Mesenchymal stem cell (in vitro differentiated cells and primary cell): ENCODE measurements around the gene C19orf67.
A peak's percentile ranks its signal among the peaks of the same experiment; 100 is the strongest.
"Not testable (repeated sequence)": the region's sequence is repeated elsewhere in the genome, so short reads cannot be mapped to it uniquely, and the experiment has no call there.

Source experiments
- DNase-seq: peaks from one replicate; pipeline ENCODE4 v3.0.0-alpha.2; 2013
- H2AFZ ChIP-seq: one replicate; pipeline ENCODE4 v1.6.1; 2013; ENCODE audit warnings: low read depth, mild to moderate bottlenecking, control low read depth, inconsistent platforms, low read length, moderate library complexity
- H2AK5ac ChIP-seq: 2 replicates; pipeline ENCODE4 v1.6.1; 2013; ENCODE audit warnings: low read length, moderate library complexity, mild to moderate bottlenecking, inconsistent platforms; ENCODE audit not compliant: severe bottlenecking
- H2BK120ac ChIP-seq: one replicate; pipeline ENCODE4 v1.6.1; 2013; ENCODE audit warnings: low read depth, mild to moderate bottlenecking, inconsistent platforms, low read length, moderate library complexity
- H2BK12ac ChIP-seq, 2 experiments: one replicate each; pipeline ENCODE4 v1.6.1; 2013; ENCODE audit warnings: inconsistent platforms in 2 of 2, low read length in 2 of 2, mild to moderate bottlenecking in 2 of 2, moderate library complexity in 2 of 2, control low read depth in 1 of 2
- H2BK15ac ChIP-seq: one replicate; pipeline ENCODE4 v1.6.1; 2013; ENCODE audit warnings: mild to moderate bottlenecking, low read depth, inconsistent platforms; ENCODE audit not compliant: poor library complexity, severe bottlenecking
- H2BK5ac ChIP-seq: 2 replicates; pipeline ENCODE4 v1.6.1; 2013; ENCODE audit warnings: low read depth, mild to moderate bottlenecking, low read length, control low read depth, inconsistent platforms; ENCODE audit not compliant: poor library complexity, severe bottlenecking
- H3K14ac ChIP-seq, 2 experiments: one replicate each; pipeline ENCODE4 v1.6.1; 2013; ENCODE audit warnings: inconsistent platforms in 2 of 2, low read length in 2 of 2, control low read depth in 1 of 2, mild to moderate bottlenecking in 1 of 2, moderate library complexity in 1 of 2
- H3K18ac ChIP-seq, 2 experiments: one replicate each; pipeline ENCODE4 v1.6.1; 2013; ENCODE audit warnings: inconsistent platforms in 2 of 2, low read length in 2 of 2, control low read depth in 1 of 2, low read depth in 1 of 2, mild to moderate bottlenecking in 1 of 2
- H3K23ac ChIP-seq, 2 experiments: one replicate each; pipeline ENCODE4 v1.6.1; 2013; ENCODE audit warnings: inconsistent platforms in 2 of 2, low read length in 2 of 2, mild to moderate bottlenecking in 2 of 2, moderate library complexity in 2 of 2, control low read depth in 1 of 2
- H3K27ac ChIP-seq: 2 replicates; pipeline ENCODE4 v1.5.1; 2013; ENCODE audit warnings: mild to moderate bottlenecking, moderate library complexity, low read length, control low read depth, inconsistent platforms; ENCODE audit not compliant: poor library complexity, severe bottlenecking
- H3K27me3 ChIP-seq, 2 experiments: 2 replicates each; pipeline versions ENCODE4 v1.6.1 to v1.7.0; 2013; ENCODE audit warnings: low read length in 2 of 2, mild to moderate bottlenecking in 2 of 2, moderate library complexity in 2 of 2, control low read depth in 1 of 2, inconsistent platforms in 1 of 2; ENCODE audit not compliant: control insufficient read depth in 1 of 2, insufficient read depth in 1 of 2
- H3K36me3 ChIP-seq, 2 experiments: 2 replicates each; pipeline versions ENCODE4 v1.6.1 to v1.7.0; 2013; ENCODE audit warnings: low read length in 2 of 2, control low read depth in 1 of 2, inconsistent platforms in 1 of 2, low read depth in 1 of 2, mild to moderate bottlenecking in 1 of 2; ENCODE audit not compliant: insufficient read depth in 2 of 2, control insufficient read depth in 1 of 2
- H3K4ac ChIP-seq, 2 experiments: one replicate each; pipeline ENCODE4 v1.6.1; 2013; ENCODE audit warnings: inconsistent platforms in 2 of 2, low read length in 2 of 2, mild to moderate bottlenecking in 2 of 2, moderate library complexity in 2 of 2, control low read depth in 1 of 2, low read depth in 1 of 2
- H3K4me1 ChIP-seq: 2 replicates; pipeline ENCODE4 v1.6.1; 2013; ENCODE audit warnings: low read depth, low read length, control low read depth; ENCODE audit not compliant: control insufficient read depth, insufficient read depth
- H3K4me2 ChIP-seq: 2 replicates; pipeline ENCODE4 v1.6.1; 2013; ENCODE audit warnings: low read length, mild to moderate bottlenecking, inconsistent platforms; ENCODE audit not compliant: poor library complexity, severe bottlenecking
- H3K4me3 ChIP-seq, 2 experiments: 2 replicates each; pipeline versions ENCODE4 v1.5.1 to v1.7.0; 2013; ENCODE audit warnings: low read length in 2 of 2, mild to moderate bottlenecking in 2 of 2, control low read depth in 1 of 2, low read depth in 1 of 2; ENCODE audit not compliant: insufficient read depth in 1 of 2
- H3K79me1 ChIP-seq: replicated peaks from 2 replicates; pipeline ENCODE4 v1.6.1; 2013; ENCODE audit warnings: mild to moderate bottlenecking, control low read depth, low read length, inconsistent platforms; ENCODE audit not compliant: poor library complexity, severe bottlenecking
- H3K9ac ChIP-seq: 2 replicates; pipeline ENCODE4 v1.7.0; 2013; ENCODE audit warnings: mild to moderate bottlenecking, low read length, moderate library complexity
- H3K9me3 ChIP-seq: 2 replicates; pipeline ENCODE4 v1.7.0; 2013; ENCODE audit warnings: mild to moderate bottlenecking, low read length; ENCODE audit not compliant: control insufficient read depth
- H4K8ac ChIP-seq: one replicate; pipeline ENCODE4 v1.6.1; 2013; ENCODE audit warnings: inconsistent platforms, mild to moderate bottlenecking, low read length, moderate library complexity
- H4K91ac ChIP-seq: one replicate; pipeline ENCODE4 v1.6.1; 2013; ENCODE audit warnings: mild to moderate bottlenecking, low read length, inconsistent platforms
- WGBS: methylation state at CpG from one replicate; pipeline ENCODE4 v1.1.7; 2013; ENCODE audit warnings: mixed read lengths; 5-methylcytosine and 5-hydroxymethylcytosine counted together

C19orf67 gene

GRCh38 chr19:14035706-14036105 is 49.9 kb downstream of the C19orf67 start:
- peaks cover 0 to 5% of the 10 kb centered on the region in 2 experiments for H3K36me3 ChIP-seq
- no peak overlapping the region for H4K8ac ChIP-seq
- no peak overlapping the region for H3K4ac ChIP-seq
- no peak overlapping the region for H2AK5ac ChIP-seq
- H3K4me3 ChIP-seq = no peak overlapping the region
- H2BK15ac ChIP-seq = no peak overlapping the region
- no peak overlapping the region for H3K27ac ChIP-seq
- no peaks in the 10 kb centered on the region for H3K79me1 ChIP-seq
- DNase-seq = no peak
- H3K23ac ChIP-seq = no peak overlapping the region
- H3K9me3 ChIP-seq = no peaks in the 10 kb centered on the region
- no peak overlapping the region for H2BK5ac ChIP-seq
- no peak overlapping the region for H2BK120ac ChIP-seq
- H3K4me1 ChIP-seq = peaks cover 11% of the 10 kb centered on the region
- H3K14ac ChIP-seq = no peak overlapping the region
- no peak overlapping the region for H3K9ac ChIP-seq
- H2AFZ ChIP-seq = no peak overlapping the region
- H2BK12ac ChIP-seq = no peak overlapping the region
- WGBS = 79% methylated on average over 6 of the region's 7 CpGs
- no peak overlapping the region for H4K91ac ChIP-seq
- H3K18ac ChIP-seq = no peak overlapping the region
- H3K27me3 ChIP-seq = peaks cover 0 to 17% of the 10 kb centered on the region in 2 experiments
- no peak overlapping the region for H3K4me2 ChIP-seq

- not testable (repeated sequence) for H2BK12ac ChIP-seq, DNase-seq, H2AK5ac ChIP-seq, H2BK15ac ChIP-seq, H3K4me2 ChIP-seq, H3K9ac ChIP-seq, H3K4me3 ChIP-seq, H2BK5ac ChIP-seq, H3K18ac ChIP-seq, H3K4ac ChIP-seq, H4K8ac ChIP-seq, H3K14ac ChIP-seq, H3K27ac ChIP-seq, H3K36me3 ChIP-seq, H3K23ac ChIP-seq, H3K9me3 ChIP-seq, H4K91ac ChIP-seq, H2BK120ac ChIP-seq, H3K79me1 ChIP-seq, H2AFZ ChIP-seq
- Histone ChIP-seq H3K27me3 (peaks cover 0 to 22% of the 10 kb centered on the region in 2 experiments), H3K4me1 (peaks cover 11% of the 10 kb centered on the region)
- WGBS = 91% methylated on average over 12 of the region's 12 CpGs
Observed at GRCh38 chr19:14035159-14035558, 50.4 kb downstream of the C19orf67 start.

- H2AK5ac ChIP-seq = no peak overlapping the region
- H3K27me3 ChIP-seq = peaks cover 0 to 18% of the 10 kb centered on the region in 2 experiments
- no peak overlapping the region for H4K8ac ChIP-seq
- H3K4me1 ChIP-seq = peaks cover 11% of the 10 kb centered on the region
- no peak overlapping the region for H3K18ac ChIP-seq
- no peak overlapping the region for H3K27ac ChIP-seq
- H3K4me2 ChIP-seq = no peak overlapping the region
- H3K4ac ChIP-seq = no peak overlapping the region
- no peak overlapping the region for H2AFZ ChIP-seq
- DNase-seq = no peak
- H3K23ac ChIP-seq = no peak overlapping the region
- no peak overlapping the region for H3K9ac ChIP-seq
- H2BK5ac ChIP-seq = no peak overlapping the region
- no peaks in the 10 kb centered on the region for H3K36me3 ChIP-seq
- H4K91ac ChIP-seq = no peak overlapping the region
- H2BK15ac ChIP-seq = no peak overlapping the region
- H3K14ac ChIP-seq = no peak overlapping the region
- no peak overlapping the region for H2BK120ac ChIP-seq
- no peaks in the 10 kb centered on the region for H3K79me1 ChIP-seq
- no peak overlapping the region for H3K4me3 ChIP-seq
- H2BK12ac ChIP-seq = no peak overlapping the region
- H3K9me3 ChIP-seq = no peaks in the 10 kb centered on the region
- 91% methylated on average over 1 of the region's 2 CpGs for WGBS
Observed at GRCh38 chr19:14033946-14034345, 51.6 kb downstream of the C19orf67 start.

- H3K4me2 ChIP-seq = peak within 1 kb of the TSS; percentile 98
- H3K14ac ChIP-seq = peak within 1 kb of the TSS in 1 of 2 experiments; percentile 61
- H3K9ac ChIP-seq = peak within 1 kb of the TSS; percentile 57
- H4K8ac ChIP-seq = peak within 1 kb of the TSS; percentile 87
- H4K91ac ChIP-seq = peak within 1 kb of the TSS; percentile 52
- H2BK15ac ChIP-seq = peak within 1 kb of the TSS; percentile 60
- peaks cover 11% of the 10 kb centered on the region for H3K4me1 ChIP-seq
- H3K27ac ChIP-seq = no peak within 1 kb of the TSS
- no peak within 1 kb of the TSS for H2AK5ac ChIP-seq
- peak within 1 kb of the TSS in 1 of 2 experiments; percentile 90 for H2BK12ac ChIP-seq
- H3K18ac ChIP-seq = peak within 1 kb of the TSS; percentile 64 to 86
- peak within 1 kb of the TSS; percentile 55 for H2AFZ ChIP-seq
- H3K79me1 ChIP-seq = no peaks in the 10 kb centered on the region
- H3K4ac ChIP-seq = peak within 1 kb of the TSS in 1 of 2 experiments; percentile 21
- H3K36me3 ChIP-seq = no peaks in the 10 kb centered on the region
- 1% methylated on average over 43 of the region's 63 CpGs for WGBS
- peak within 1 kb of the TSS; percentile 64 for H2BK120ac ChIP-seq
- H3K4me3 ChIP-seq = peak within 1 kb of the TSS; percentile 65 to 73
- peak within 1 kb of the TSS in 1 of 2 experiments; percentile 42 for H3K23ac ChIP-seq
- peaks cover 8 to 37% of the 10 kb centered on the region in 2 experiments for H3K27me3 ChIP-seq
- no peak within 1 kb of the TSS for H2BK5ac ChIP-seq
- H3K9me3 ChIP-seq = no peaks in the 10 kb centered on the region
- DNase-seq = peak; percentile 70
Observed at GRCh38 chr19:14031719-14032480, 53.7 kb downstream of the C19orf67 start, which contains the start of gene IL27RA. Gene IL27RA, plus strand, starts transcription at chr19:14031762. Its CDS starts 111 bp downstream, at chr19:14031873.
